CD14-positive monocyte (primary cell): ENCODE results near the gene RAB3GAP1. TPM values are rescaled to one million over a fixed set of nuclear protein-coding genes. Genes with fewer than 3 reads are reported as not detected.

Experiments
- DNase-seq, 3 donors: peaks; one replicate each; pipeline ENCODE4 v3.0.0-alpha.2; 2011 to 2022
- H2AFZ ChIP-seq: 2 replicates; pipeline ENCODE4 v1.6.0; 2012; ENCODE audit warnings: mild to moderate bottlenecking, low read depth, low read length, inconsistent platforms; ENCODE audit not compliant: insufficient read depth, poor library complexity, severe bottlenecking
- H3K27ac ChIP-seq, 2 donors: 1 replicate in 1 of 2; 2 replicates in 1 of 2; pipeline ENCODE4 v1.5.1; 2012 to 2013; ENCODE audit warnings: low read length in 2 of 2, control low read depth in 1 of 2, inconsistent platforms in 1 of 2, low read depth in 1 of 2, mild to moderate bottlenecking in 1 of 2
- H3K27me3 ChIP-seq, 2 donors: one replicate each; pipeline versions ENCODE4 v1.6.0 to v1.6.1; 2011 to 2013; ENCODE audit warnings: low read length in 2 of 2; ENCODE audit not compliant: control insufficient read depth in 2 of 2, insufficient read depth in 2 of 2
- H3K36me3 ChIP-seq, 2 donors: replicated peaks in 1 of 2; 1 replicate in 1 of 2; 2 replicates in 1 of 2; pipeline versions ENCODE4 v1.5.1 to v1.6.1; 2012 to 2013; ENCODE audit warnings: low read length in 2 of 2, control low read depth in 1 of 2, inconsistent platforms in 1 of 2, mild to moderate bottlenecking in 1 of 2; ENCODE audit not compliant: insufficient read depth in 2 of 2, control insufficient read depth in 1 of 2
- H3K4me1 ChIP-seq, 2 donors: 1 replicate in 1 of 2; 2 replicates in 1 of 2; pipeline versions ENCODE4 v1.5.1 to v1.6.1; 2012 to 2013; ENCODE audit warnings: low read length in 2 of 2, control low read depth in 1 of 2, inconsistent platforms in 1 of 2, mild to moderate bottlenecking in 1 of 2, moderate library complexity in 1 of 2; ENCODE audit not compliant: insufficient read depth in 2 of 2, control insufficient read depth in 1 of 2
- H3K4me2 ChIP-seq: replicated peaks from 2 replicates; pipeline ENCODE3; 2012; ENCODE audit warnings: low read length, moderate library complexity, mild to moderate bottlenecking; ENCODE audit not compliant: poor library complexity, severe bottlenecking; ENCODE audit errors: extremely low read depth
- H3K4me3 ChIP-seq, 3 experiments: fragments of 200-600 bp in 1 of 3; sonication (generic) in 1 of 3; replicated peaks in 1 of 3; 1 replicate in 2 of 3; 2 replicates in 1 of 3; pipeline ENCODE4 v1.5.1; 2011 to 2013; ENCODE audit warnings: low read length in 3 of 3, mild to moderate bottlenecking in 3 of 3, control low read depth in 2 of 3, low read depth in 2 of 3, inconsistent platforms in 1 of 3, moderate library complexity in 1 of 3
- H3K79me2 ChIP-seq: 2 replicates; pipeline ENCODE4 v1.6.0; 2012; ENCODE audit warnings: mild to moderate bottlenecking, control low read depth, inconsistent platforms, low read length, moderate library complexity; ENCODE audit not compliant: insufficient read depth
- H3K9ac ChIP-seq: 2 replicates; pipeline ENCODE4 v1.6.0; 2017; ENCODE audit warnings: low read length, mild to moderate bottlenecking; ENCODE audit not compliant: insufficient read depth, poor library complexity, severe bottlenecking
- H3K9me3 ChIP-seq, 2 donors: replicated peaks in 1 of 2; 1 replicate in 1 of 2; 2 replicates in 1 of 2; pipeline versions ENCODE4 v1.5.1 to v1.6.1; 2012 to 2013; ENCODE audit warnings: low read length in 2 of 2, control low read depth in 1 of 2; ENCODE audit not compliant: control insufficient read depth in 1 of 2, insufficient read depth in 1 of 2
- H4K20me1 ChIP-seq: 2 replicates; pipeline ENCODE4 v1.6.0; 2012; ENCODE audit warnings: mild to moderate bottlenecking, low read length, control low read depth, moderate library complexity; ENCODE audit not compliant: insufficient read depth
- H3K27ac Mint-ChIP-seq, 7 donors: one replicate each; pipeline ENCODE4 v1.8.0; 2020; ENCODE audit warnings: mild to moderate bottlenecking in 7 of 7, mixed read lengths in 7 of 7, moderate library complexity in 6 of 7, inconsistent platforms in 2 of 7
- H3K27me3 Mint-ChIP-seq, 3 donors: one replicate each; pipeline ENCODE4 v1.8.0; 2021 to 2022; ENCODE audit warnings: low read depth in 3 of 3, mild to moderate bottlenecking in 3 of 3, mixed read lengths in 3 of 3, moderate library complexity in 3 of 3, inconsistent platforms in 1 of 3
- H3K36me3 Mint-ChIP-seq, 2 donors: one replicate each; pipeline ENCODE4 v1.8.0; 2020; ENCODE audit warnings: mixed read lengths in 2 of 2, inconsistent platforms in 1 of 2, mild to moderate bottlenecking in 1 of 2
- H3K4me1 Mint-ChIP-seq: one replicate; pipeline ENCODE4 v1.8.0; 2020; ENCODE audit warnings: mild to moderate bottlenecking, mixed read lengths
- H3K4me3 Mint-ChIP-seq, 2 donors: one replicate each; pipeline ENCODE4 v1.8.0; 2020; ENCODE audit warnings: mild to moderate bottlenecking in 2 of 2, mixed read lengths in 2 of 2, moderate library complexity in 1 of 2
- H3K9me3 Mint-ChIP-seq, 7 donors: one replicate each; pipeline ENCODE4 v1.8.0; 2020 to 2022; ENCODE audit warnings: mixed read lengths in 7 of 7, mild to moderate bottlenecking in 6 of 7, moderate library complexity in 6 of 7, inconsistent platforms in 2 of 7
- CTCF ChIP-seq: fragments of 200-600 bp; IDR thresholded peaks from one replicate; pipeline ENCODE4 v1.8.0; 2022; ENCODE audit warnings: antibody characterized with exemption, mild to moderate bottlenecking
- WGBS: methylation state at CpG from one replicate; pipeline ENCODE4 v1.1.5; 2013; ENCODE audit warnings: missing lambda C conversion rate; ENCODE audit not compliant: insufficient coverage; 5-methylcytosine and 5-hydroxymethylcytosine counted together
- intact Hi-C, 2 donors: fragments of 100-400 bp; cut with micrococcal nuclease; formaldehyde crosslinking; loops; one replicate each; pipeline versions ENCODE4 v1.15.0 to v1.15.1; 2023
- polyA plus RNA-seq, 3 donors: library from polyadenylated mRNA; depleted of rRNA in 1 of 3; unstranded in 2 of 3; stranded (reverse) in 1 of 3; fragments of 300-500 nt in 2 of 3; fragments of >200 nt in 1 of 3; fragmentation: Illumina TruSeq in 2 of 3; gene quantifications; 1 replicate in 2 of 3; 2 replicates in 1 of 3; pipeline ENCODE4 v1.2.3, GENCODE V29; 2012 to 2021

The RAB3GAP1 gene
- polyA plus RNA-seq, 3 donors = 8.0 to 17.4 (median 11.3) TPM

GRCh38 chr2:135050132-135050531 lies 2.0 kb upstream of the RAB3GAP1 start:
- Histone ChIP-seq H4K20me1 (peaks cover 20% of the 10 kb centered on the region), H3K9me3 (no peaks in the 10 kb centered on the region), H3K4me1 (peaks cover 17 to 23% of the 10 kb centered on the region in 2 donors), H3K4me3 (no peak overlapping the region), H3K27me3 (no peaks in the 10 kb centered on the region), H3K27ac (no peak overlapping the region), H3K4me2 (no peak overlapping the region), H3K79me2 (peaks cover 29% of the 10 kb centered on the region), H3K36me3 (no peaks in the 10 kb centered on the region), H2AFZ (peak overlapping the region; percentile 25), H3K9ac (no peak overlapping the region)
- 100% methylated on average over 1 of the region's 3 CpGs for WGBS
- intact Hi-C loops = loop anchor here (5.0 to 10.0 kb wide), 3 partner anchors 135 to 695 kb away; partner anchors contain the start of genes CCNT2 (in 1 of the 2) and UBXN4 (in 1 of the 2)
- H3K4me3 Mint-ChIP-seq = no peak overlapping the region
- H3K36me3 Mint-ChIP-seq = peaks cover 3 to 7% of the 10 kb centered on the region in 2 donors
- peaks cover 4 to 7% (median 5%) of the 10 kb centered on the region in 3 donors for H3K27me3 Mint-ChIP-seq
- DNase-seq = no peak
- no peak for TF ChIP-seq CTCF
- H3K4me1 Mint-ChIP-seq = peaks cover 16% of the 10 kb centered on the region
- peak overlapping the region in 1 of 7 donors; percentile 31 for H3K27ac Mint-ChIP-seq
- peaks cover 0 to 2% (median 0%) of the 10 kb centered on the region in 7 donors for H3K9me3 Mint-ChIP-seq

- H3K4me1 ChIP-seq = peaks cover 17 to 23% of the 10 kb centered on the region in 2 donors
- H3K4me1 Mint-ChIP-seq = peaks cover 18% of the 10 kb centered on the region
- H3K27ac Mint-ChIP-seq = no peak overlapping the region
- no peaks in the 10 kb centered on the region for H3K36me3 ChIP-seq
- WGBS = 96% methylated on average over 4 of the region's 6 CpGs
- peaks cover 23% of the 10 kb centered on the region for H4K20me1 ChIP-seq
- H3K36me3 Mint-ChIP-seq = peaks cover 3 to 7% of the 10 kb centered on the region in 2 donors
- no peaks in the 10 kb centered on the region for H3K9me3 ChIP-seq
- no peak overlapping the region for H3K27ac ChIP-seq
- no peak for TF ChIP-seq CTCF
- H3K79me2 ChIP-seq = peaks cover 34% of the 10 kb centered on the region
- H3K27me3 ChIP-seq = no peaks in the 10 kb centered on the region
- no peak overlapping the region for H3K9ac ChIP-seq
- H3K27me3 Mint-ChIP-seq = peaks cover 4 to 7% (median 5%) of the 10 kb centered on the region in 3 donors
- no peak overlapping the region for H3K4me3 Mint-ChIP-seq
- DNase-seq = no peak
- H3K4me2 ChIP-seq = no peak overlapping the region
- H3K4me3 ChIP-seq = no peak overlapping the region
- intact Hi-C loops = loop anchor here (5.0 to 10.0 kb wide), 3 partner anchors 136 to 694 kb away; partner anchors contain the start of genes CCNT2 (in 1 of the 2) and UBXN4 (in 1 of the 2)
- H2AFZ ChIP-seq = peak overlapping the region; percentile 25
- H3K9me3 Mint-ChIP-seq = peaks cover 0 to 2% (median 0%) of the 10 kb centered on the region in 7 donors
These were observed 1.4 kb upstream of the RAB3GAP1 start for GRCh38 chr2:135050684-135051083.
